GM12873 (cell line): Measurements from ENCODE around the gene RRBP1.

Experiments
- TF ChIP-seq, protein P1 (sequence below): IDR thresholded peaks from 2 replicates; pipeline ENCODE4 v1.5.1; 2012; ENCODE audit warnings: low read depth, mild to moderate bottlenecking, moderate library complexity, low read length, control low read depth; ENCODE audit not compliant: insufficient read depth; ENCODE audit errors: missing control alignments

RRBP1 gene

GRCh38 chr20:17624551-17625245 is 57.3 kb downstream of the RRBP1 start:
- TF ChIP-seq, protein P1, sequence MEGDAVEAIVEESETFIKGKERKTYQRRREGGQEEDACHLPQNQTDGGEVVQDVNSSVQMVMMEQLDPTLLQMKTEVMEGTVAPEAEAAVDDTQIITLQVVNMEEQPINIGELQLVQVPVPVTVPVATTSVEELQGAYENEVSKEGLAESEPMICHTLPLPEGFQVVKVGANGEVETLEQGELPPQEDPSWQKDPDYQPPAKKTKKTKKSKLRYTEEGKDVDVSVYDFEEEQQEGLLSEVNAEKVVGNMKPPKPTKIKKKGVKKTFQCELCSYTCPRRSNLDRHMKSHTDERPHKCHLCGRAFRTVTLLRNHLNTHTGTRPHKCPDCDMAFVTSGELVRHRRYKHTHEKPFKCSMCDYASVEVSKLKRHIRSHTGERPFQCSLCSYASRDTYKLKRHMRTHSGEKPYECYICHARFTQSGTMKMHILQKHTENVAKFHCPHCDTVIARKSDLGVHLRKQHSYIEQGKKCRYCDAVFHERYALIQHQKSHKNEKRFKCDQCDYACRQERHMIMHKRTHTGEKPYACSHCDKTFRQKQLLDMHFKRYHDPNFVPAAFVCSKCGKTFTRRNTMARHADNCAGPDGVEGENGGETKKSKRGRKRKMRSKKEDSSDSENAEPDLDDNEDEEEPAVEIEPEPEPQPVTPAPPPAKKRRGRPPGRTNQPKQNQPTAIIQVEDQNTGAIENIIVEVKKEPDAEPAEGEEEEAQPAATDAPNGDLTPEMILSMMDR = no peak

- TF ChIP-seq, protein P1 = no peak
These were observed 58.0 kb downstream of the RRBP1 start for GRCh38 chr20:17624070-17624469.

DNA sequence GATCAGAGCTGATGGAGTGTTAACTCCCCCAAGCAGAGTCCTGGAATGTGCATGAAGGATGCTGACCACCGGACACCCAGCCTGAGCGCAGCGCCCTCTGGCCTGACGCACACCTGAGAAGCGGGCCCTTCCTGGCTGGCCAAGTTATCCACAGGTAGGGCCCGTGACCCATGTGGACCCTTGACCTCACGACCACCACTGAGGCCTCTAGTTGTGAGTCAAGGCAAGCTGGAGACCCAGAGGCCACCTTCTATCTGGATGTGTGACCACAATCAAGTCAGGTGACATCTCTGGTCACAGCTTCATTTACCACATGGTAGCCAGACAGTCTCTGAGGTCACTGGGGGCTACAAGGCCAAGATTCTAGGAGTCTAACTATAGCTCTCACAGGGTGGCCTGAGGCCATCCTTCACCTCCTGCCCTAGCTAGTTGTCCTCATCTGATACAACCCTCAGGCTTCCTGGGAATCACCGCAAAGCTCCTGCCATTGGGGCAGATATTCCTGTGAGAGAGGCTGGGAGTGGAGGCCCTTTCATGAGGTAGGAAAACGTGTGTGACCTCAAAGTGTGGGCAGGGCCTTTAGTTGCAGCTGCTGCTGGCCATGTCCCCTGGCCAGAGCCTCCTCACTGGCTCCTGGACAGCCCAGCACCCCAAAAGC is 59.1 kb downstream of the RRBP1 start:
- TF ChIP-seq, protein P1 = no peak

DNA sequence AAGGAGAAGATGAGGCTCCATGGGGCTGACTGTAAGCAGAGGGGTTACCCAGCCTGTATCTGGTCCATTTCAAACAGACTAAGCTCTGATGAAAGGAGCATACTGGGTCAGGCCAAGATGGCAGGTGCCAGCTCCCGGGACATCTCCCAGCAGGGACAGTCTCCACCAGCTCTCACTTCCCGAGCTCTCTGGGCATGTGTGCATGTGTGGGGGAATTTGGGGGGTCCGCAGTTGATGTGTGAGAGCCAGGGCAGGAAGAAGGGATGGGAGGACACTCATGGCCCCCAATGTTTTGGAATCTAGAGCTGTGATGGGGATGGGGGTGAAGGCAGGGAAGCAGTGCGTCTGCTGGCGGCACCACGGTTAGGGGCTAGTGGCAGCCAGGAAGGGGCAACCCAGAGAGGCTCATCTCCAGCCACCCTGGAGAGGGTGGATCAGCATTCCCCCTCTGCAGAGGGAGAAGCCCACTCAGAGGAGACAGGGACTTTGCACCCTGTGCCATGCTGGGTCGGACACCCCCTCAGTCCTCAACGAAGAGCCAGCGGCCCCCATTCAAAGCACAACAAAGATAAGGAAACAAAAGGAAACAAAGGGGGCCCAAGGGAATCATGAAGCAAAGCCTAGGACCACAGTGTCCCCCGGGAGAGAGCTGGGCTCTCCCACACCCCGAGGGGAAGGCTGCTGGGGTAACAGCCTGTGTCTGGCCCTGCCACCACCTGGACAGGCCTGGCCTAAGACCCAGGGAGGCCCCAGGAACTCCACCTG is 59.8 kb downstream of the RRBP1 start:
- TF ChIP-seq, protein P1 = no peak

- TF ChIP-seq, protein P1 = no peak
These were observed 60.6 kb downstream of the RRBP1 start for GRCh38 chr20:17621229-17621968.

GRCh38 chr20:17620371-17621228 is 61.4 kb downstream of the RRBP1 start:
- TF ChIP-seq, protein P1 = no peak
